ENCODE measurements around the gene WSCD2. TPM values are rescaled to one million over a fixed set of nuclear protein-coding genes. Genes with fewer than 3 reads are reported as not detected.
"Not testable (repeated sequence)": the region's sequence is repeated elsewhere in the genome, so short reads cannot be mapped to it uniquely, and the experiment has no call there.

Gene WSCD2
- total RNA-seq, 3 donors from 2014 or later = 0.33 to 0.48 (median 0.44) TPM

DNA sequence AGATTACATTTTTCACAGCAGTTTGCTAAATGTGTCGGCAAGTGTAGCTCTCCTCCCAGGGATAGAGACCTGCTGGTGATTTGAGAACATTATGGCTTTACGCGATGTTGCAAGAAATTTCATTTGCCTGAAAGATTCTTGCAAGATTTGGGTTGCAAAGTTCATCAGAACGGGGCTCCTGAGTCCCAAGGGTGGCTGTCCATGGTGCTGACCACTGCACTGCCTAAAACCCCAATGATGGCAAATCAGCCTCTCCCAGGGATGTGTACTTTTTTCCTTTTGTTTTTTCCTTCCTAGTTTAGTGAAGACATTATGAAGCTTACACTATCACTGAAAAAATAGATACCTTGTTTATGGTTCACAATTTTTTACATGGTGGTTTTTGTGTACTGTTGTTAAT, 85.4 kb downstream of the WSCD2 start:
- H3K4me3 ChIP-seq = no peak overlapping the region
- DNase-seq (ENCODE audit: low spot score in 2 of 2) = no peak
- no peaks in the 10 kb centered on the region for H3K36me3 ChIP-seq
- H3K9me3 ChIP-seq = no peaks in the 10 kb centered on the region
- H3K27me3 ChIP-seq = peaks cover 0 to 16% of the 10 kb centered on the region in 2 donors
- no peaks in the 10 kb centered on the region for H3K4me1 ChIP-seq
- TF ChIP-seq POLR2A (IDR thresholded peaks at IDR 0.05) = no peak
- no peak for TF ChIP-seq POLR2AphosphoS5 (IDR thresholded peaks at IDR 0.05)
- TF ChIP-seq, protein P1, sequence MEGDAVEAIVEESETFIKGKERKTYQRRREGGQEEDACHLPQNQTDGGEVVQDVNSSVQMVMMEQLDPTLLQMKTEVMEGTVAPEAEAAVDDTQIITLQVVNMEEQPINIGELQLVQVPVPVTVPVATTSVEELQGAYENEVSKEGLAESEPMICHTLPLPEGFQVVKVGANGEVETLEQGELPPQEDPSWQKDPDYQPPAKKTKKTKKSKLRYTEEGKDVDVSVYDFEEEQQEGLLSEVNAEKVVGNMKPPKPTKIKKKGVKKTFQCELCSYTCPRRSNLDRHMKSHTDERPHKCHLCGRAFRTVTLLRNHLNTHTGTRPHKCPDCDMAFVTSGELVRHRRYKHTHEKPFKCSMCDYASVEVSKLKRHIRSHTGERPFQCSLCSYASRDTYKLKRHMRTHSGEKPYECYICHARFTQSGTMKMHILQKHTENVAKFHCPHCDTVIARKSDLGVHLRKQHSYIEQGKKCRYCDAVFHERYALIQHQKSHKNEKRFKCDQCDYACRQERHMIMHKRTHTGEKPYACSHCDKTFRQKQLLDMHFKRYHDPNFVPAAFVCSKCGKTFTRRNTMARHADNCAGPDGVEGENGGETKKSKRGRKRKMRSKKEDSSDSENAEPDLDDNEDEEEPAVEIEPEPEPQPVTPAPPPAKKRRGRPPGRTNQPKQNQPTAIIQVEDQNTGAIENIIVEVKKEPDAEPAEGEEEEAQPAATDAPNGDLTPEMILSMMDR (IDR thresholded peaks at IDR 0.05) = no peak
- intact Hi-C loops (cut with DNase I; ENCODE audit: low total_unique reads) = no loop called here
- H3K27ac ChIP-seq = no peak overlapping the region

DNA sequence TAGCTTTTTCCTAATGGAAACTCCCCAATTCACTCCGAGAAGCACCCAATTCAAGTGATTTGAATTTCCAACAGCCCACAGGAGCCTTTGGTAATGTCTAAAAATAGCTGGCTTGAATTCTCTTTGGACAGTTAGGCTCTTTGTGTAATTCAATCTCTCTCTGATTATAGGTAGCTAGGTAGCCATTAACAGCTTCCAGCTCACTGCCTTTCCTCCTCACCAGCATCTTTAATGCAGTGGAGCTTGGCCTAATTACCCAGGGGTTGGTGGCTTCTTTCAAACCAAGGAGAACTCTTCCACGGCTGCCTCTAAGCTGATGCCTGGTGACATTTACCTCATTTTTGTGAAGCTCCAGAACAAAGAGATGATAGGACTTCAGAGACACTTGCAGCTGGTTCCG, 86.4 kb downstream of the WSCD2 start:
- no peak overlapping the region for H3K4me3 ChIP-seq
- TF ChIP-seq, protein P1 (IDR thresholded peaks at IDR 0.05) = no peak
- TF ChIP-seq POLR2AphosphoS5 (IDR thresholded peaks at IDR 0.05) = no peak
- no peak for TF ChIP-seq POLR2A (IDR thresholded peaks at IDR 0.05)
- peaks cover 0 to 13% of the 10 kb centered on the region in 2 donors for H3K27me3 ChIP-seq
- H3K4me1 ChIP-seq = no peaks in the 10 kb centered on the region
- no peak for DNase-seq (ENCODE audit: low spot score in 2 of 2)
- intact Hi-C loops (cut with DNase I; ENCODE audit: low total_unique reads) = no loop called here
- no peak overlapping the region for H3K27ac ChIP-seq
- no peaks in the 10 kb centered on the region for H3K9me3 ChIP-seq
- H3K36me3 ChIP-seq = no peaks in the 10 kb centered on the region

DNA sequence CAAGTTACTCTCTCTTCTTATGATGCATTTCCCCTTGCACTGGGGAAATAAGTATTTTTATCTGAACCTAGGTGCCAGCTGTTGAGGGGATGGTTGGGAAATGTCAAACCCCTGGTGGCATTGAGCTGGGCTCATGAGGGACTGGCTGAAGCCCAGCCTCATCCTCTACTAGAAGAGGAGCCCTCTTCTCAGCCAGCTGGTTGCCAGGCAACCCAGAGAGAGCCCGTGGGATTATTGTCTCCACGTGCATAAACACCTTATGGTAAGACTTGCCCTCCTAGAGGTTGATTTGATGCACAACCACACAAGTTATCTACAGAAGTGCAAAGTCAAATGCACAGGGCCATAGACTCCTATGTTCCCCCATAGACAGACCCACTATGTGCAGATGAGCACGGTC, 89.8 kb downstream of the WSCD2 start:
- intact Hi-C loops (cut with DNase I; ENCODE audit: low total_unique reads) = no loop called here
- no peaks in the 10 kb centered on the region for H3K4me1 ChIP-seq
- H3K9me3 ChIP-seq = no peaks in the 10 kb centered on the region
- peaks cover 0 to 10% of the 10 kb centered on the region in 2 donors for H3K27me3 ChIP-seq
- H3K4me3 ChIP-seq = no peak overlapping the region
- TF ChIP-seq POLR2AphosphoS5 (IDR thresholded peaks at IDR 0.05) = no peak
- no peak for TF ChIP-seq POLR2A (IDR thresholded peaks at IDR 0.05)
- TF ChIP-seq, protein P1 (IDR thresholded peaks at IDR 0.05) = no peak
- H3K27ac ChIP-seq = no peak overlapping the region
- DNase-seq (ENCODE audit: low spot score in 2 of 2) = no peak
- H3K36me3 ChIP-seq = no peaks in the 10 kb centered on the region

DNA sequence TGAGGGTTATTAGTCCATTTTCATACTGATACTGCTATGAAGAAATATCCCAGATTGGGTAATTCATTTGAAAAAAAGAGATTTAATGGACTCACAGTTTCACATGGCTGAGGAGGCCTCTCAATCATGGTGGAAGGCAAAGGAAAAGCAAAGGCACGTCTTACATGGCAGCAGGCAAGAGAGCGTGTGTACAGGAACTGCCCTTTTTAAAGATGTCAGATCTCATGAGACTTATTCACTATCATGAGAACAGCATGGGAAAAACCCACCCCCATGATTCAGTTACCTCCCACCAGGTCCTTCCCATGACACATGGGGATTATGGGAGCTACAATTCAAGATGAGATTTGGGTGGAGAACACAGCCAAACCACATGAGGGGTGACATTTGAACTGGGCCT, 96.0 kb downstream of the WSCD2 start:
- H3K4me3 ChIP-seq; H3K27ac ChIP-seq; H3K27me3 ChIP-seq; intact Hi-C loops (cut with DNase I; ENCODE audit: low total_unique reads); H3K36me3 ChIP-seq; H3K9me3 ChIP-seq; DNase-seq (ENCODE audit: low spot score in 2 of 2); H3K4me1 ChIP-seq: not testable (repeated sequence)

DNA sequence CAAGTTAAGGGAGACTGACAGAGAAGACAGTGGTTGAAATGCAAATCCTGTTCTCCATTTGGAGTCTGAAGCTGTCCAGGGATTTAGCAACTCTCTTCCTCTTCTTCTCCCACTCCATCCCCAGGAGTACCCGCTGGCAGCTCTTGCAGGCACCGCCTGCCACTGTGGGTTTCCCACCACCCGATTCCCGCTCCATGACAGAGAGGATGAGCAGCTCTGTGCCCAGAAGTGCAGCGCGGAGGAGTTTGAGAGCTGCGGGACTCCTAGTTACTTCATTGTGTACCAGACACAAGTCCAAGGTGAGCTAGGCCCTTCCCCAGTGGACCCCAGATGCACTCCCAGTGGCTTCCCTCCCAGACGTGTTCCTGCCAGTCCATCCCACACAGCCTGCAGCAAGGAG, 97.8 kb downstream of the WSCD2 start:
- Histone ChIP-seq H3K4me3 (no peak overlapping the region), H3K36me3 (no peaks in the 10 kb centered on the region), H3K27me3 (no peaks in the 10 kb centered on the region), H3K4me1 (no peaks in the 10 kb centered on the region), H3K27ac (no peak overlapping the region), H3K9me3 (no peaks in the 10 kb centered on the region)
- no peak for DNase-seq (ENCODE audit: low spot score in 2 of 2)
- TF ChIP-seq, protein P1 (IDR thresholded peaks at IDR 0.05) = no peak
- no peak for TF ChIP-seq POLR2A (IDR thresholded peaks at IDR 0.05)
- no peak for TF ChIP-seq POLR2AphosphoS5 (IDR thresholded peaks at IDR 0.05)
- intact Hi-C loops (cut with DNase I; ENCODE audit: low total_unique reads) = no loop called here

DNA sequence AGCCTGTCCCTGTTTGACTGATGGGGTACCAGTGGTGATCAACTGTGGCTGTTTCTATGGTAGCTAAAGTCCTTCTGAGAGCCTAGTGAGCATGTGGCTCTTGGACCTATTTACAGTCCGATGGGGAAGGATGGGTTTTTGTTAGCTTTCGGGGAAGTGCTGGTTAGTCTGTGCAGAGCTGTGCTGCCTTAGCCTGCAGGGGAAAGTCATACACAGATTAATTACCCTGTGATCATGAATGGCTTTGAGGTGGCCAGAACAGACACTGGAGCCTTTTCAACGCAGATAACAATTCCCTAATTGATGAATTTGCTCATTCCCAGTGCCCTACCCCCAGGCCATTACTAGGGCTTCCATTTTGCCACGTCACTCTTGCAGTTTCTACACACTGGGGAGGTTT, 99.7 kb downstream of the WSCD2 start:
- Histone ChIP-seq H3K36me3 (no peaks in the 10 kb centered on the region), H3K4me1 (no peaks in the 10 kb centered on the region), H3K27me3 (no peaks in the 10 kb centered on the region), H3K4me3 (no peak overlapping the region), H3K27ac (no peak overlapping the region), H3K9me3 (no peaks in the 10 kb centered on the region)
- intact Hi-C loops (cut with DNase I; ENCODE audit: low total_unique reads) = no loop called here
- no peak for TF ChIP-seq POLR2AphosphoS5 (IDR thresholded peaks at IDR 0.05)
- TF ChIP-seq, protein P1 (IDR thresholded peaks at IDR 0.05) = no peak
- TF ChIP-seq POLR2A (IDR thresholded peaks at IDR 0.05) = no peak
- DNase-seq (ENCODE audit: low spot score in 2 of 2) = no peak

Data from breast epithelium (tissue), 4 donors.